ENCODE data around the gene PRR15. TPM values are rescaled to one million over a fixed set of nuclear protein-coding genes. Genes with fewer than 3 reads are reported as not detected.
A peak's percentile ranks its signal among the peaks of the same experiment; 100 is the strongest.

The PRR15 gene
- total RNA-seq (2022), result 76.1 and 111 TPM in 2 replicates
- percentile 91 among the genes with signal in this experiment for Bru-seq, nascent RNA
- BruChase-seq, experiment 1, labeled RNA remaining after a 6-hour chase, result percentile 90 among the genes with signal in this experiment
- BruChase-seq, experiment 2, labeled RNA remaining after a 2-hour chase, result percentile 98 among the genes with signal in this experiment
- long read RNA-seq, transcript PRR15-202 (2 exons, 503 nt), result minor isoform, 17 of 112 reads
- long read RNA-seq, transcript PRR15-201 (2 exons, 1,678 nt), result major isoform, 61 of 112 reads
- long read RNA-seq, partial matches to known transcripts, result 0 of 112 reads
- long read RNA-seq, other reads (novel, unspliced or antisense), result 34 of 112 reads

- Mint-ChIP-seq H3K4me1 (ENCODE audit: low read depth, unreplicated experiment) (peaks cover 34% of the 10 kb centered on the region), H3K4me3 (ENCODE audit: low read depth, unreplicated experiment) (peak within 1 kb of the TSS; percentile 96), H3K27me3 (ENCODE audit: unreplicated experiment) (no peaks in the 10 kb centered on the region), H3K36me3 (ENCODE audit: insufficient read depth, unreplicated experiment) (peaks cover 53% of the 10 kb centered on the region), H3K9me3 (ENCODE audit: low read depth, unreplicated experiment) (no peaks in the 10 kb centered on the region), H3K27ac (ENCODE audit: unreplicated experiment) (peak within 1 kb of the TSS; percentile 92)
- DNase-seq, result peak; percentile 96
- TSS peak; percentile 61 for BruUV-seq (replicated peaks)
- intact Hi-C loops (cut with micrococcal nuclease; ENCODE audit: unreplicated experiment), result no loop called here
- TF ChIP-seq CTCF (IDR thresholded peaks at IDR 0.05; ENCODE audit: unreplicated experiment), result no peak
- CTCF ChIA-PET, result interaction anchor here (0.6 to 1.1 kb wide), 5 partner anchors 104 to 839 kb away, joined by 3 to 4 read pairs (median 4); no protein-coding TSS in a partner anchor
Measured at GRCh38 chr7:29563590-29564495, at the start of gene PRR15. Gene PRR15, plus strand, starts transcription at chr7:29563835. Its CDS starts 2,495 bp downstream, at chr7:29566330.

GRCh38 chr7:29516491-29516890 lies 47.1 kb upstream of the PRR15 start:
- Mint-ChIP-seq H3K36me3 (ENCODE audit: insufficient read depth, unreplicated experiment) (peaks cover 4% of the 10 kb centered on the region), H3K4me3 (ENCODE audit: low read depth, unreplicated experiment) (no peak overlapping the region), H3K27ac (ENCODE audit: unreplicated experiment) (no peak overlapping the region), H3K4me1 (ENCODE audit: low read depth, unreplicated experiment) (no peaks in the 10 kb centered on the region), H3K27me3 (ENCODE audit: unreplicated experiment) (no peaks in the 10 kb centered on the region), H3K9me3 (ENCODE audit: low read depth, unreplicated experiment) (peaks cover 3% of the 10 kb centered on the region)
- CTCF ChIA-PET, result no interaction called here
- no peak for TF ChIP-seq CTCF (IDR thresholded peaks at IDR 0.05; ENCODE audit: unreplicated experiment)
- no TSS peak for BruUV-seq (replicated peaks)
- no peak for DNase-seq
- intact Hi-C loops (cut with micrococcal nuclease; ENCODE audit: unreplicated experiment), result no loop called here

GRCh38 chr7:29518616-29519015 lies 45.0 kb upstream of the PRR15 start:
- Mint-ChIP-seq H3K27me3 (ENCODE audit: unreplicated experiment) (no peaks in the 10 kb centered on the region), H3K4me3 (ENCODE audit: low read depth, unreplicated experiment) (no peak overlapping the region), H3K4me1 (ENCODE audit: low read depth, unreplicated experiment) (no peaks in the 10 kb centered on the region), H3K36me3 (ENCODE audit: insufficient read depth, unreplicated experiment) (no peaks in the 10 kb centered on the region), H3K27ac (ENCODE audit: unreplicated experiment) (no peak overlapping the region), H3K9me3 (ENCODE audit: low read depth, unreplicated experiment) (peaks cover 6% of the 10 kb centered on the region)
- BruUV-seq (replicated peaks), result no TSS peak
- CTCF ChIA-PET, result no interaction called here
- no peak for DNase-seq
- no peak for TF ChIP-seq CTCF (IDR thresholded peaks at IDR 0.05; ENCODE audit: unreplicated experiment)
- intact Hi-C loops (cut with micrococcal nuclease; ENCODE audit: unreplicated experiment), result no loop called here

- intact Hi-C loops (cut with micrococcal nuclease; ENCODE audit: unreplicated experiment), result no loop called here
- H3K27me3 Mint-ChIP-seq (ENCODE audit: unreplicated experiment), result no peaks in the 10 kb centered on the region
- no peak overlapping the region for H3K4me3 Mint-ChIP-seq (ENCODE audit: low read depth, unreplicated experiment)
- TF ChIP-seq CTCF (IDR thresholded peaks at IDR 0.05; ENCODE audit: unreplicated experiment), result no peak
- H3K36me3 Mint-ChIP-seq (ENCODE audit: insufficient read depth, unreplicated experiment), result no peaks in the 10 kb centered on the region
- CTCF ChIA-PET, result no interaction called here
- no peaks in the 10 kb centered on the region for H3K4me1 Mint-ChIP-seq (ENCODE audit: low read depth, unreplicated experiment)
- DNase-seq, result no peak
- peaks cover 6% of the 10 kb centered on the region for H3K9me3 Mint-ChIP-seq (ENCODE audit: low read depth, unreplicated experiment)
- BruUV-seq (replicated peaks), result no TSS peak
- no peak overlapping the region for H3K27ac Mint-ChIP-seq (ENCODE audit: unreplicated experiment)
Measured at GRCh38 chr7:29523728-29524127, 39.9 kb upstream of the PRR15 start.

Data from Calu3 (cell line).